ENCODE measurements around the gene GFOD1.

The GFOD1 gene

DNA sequence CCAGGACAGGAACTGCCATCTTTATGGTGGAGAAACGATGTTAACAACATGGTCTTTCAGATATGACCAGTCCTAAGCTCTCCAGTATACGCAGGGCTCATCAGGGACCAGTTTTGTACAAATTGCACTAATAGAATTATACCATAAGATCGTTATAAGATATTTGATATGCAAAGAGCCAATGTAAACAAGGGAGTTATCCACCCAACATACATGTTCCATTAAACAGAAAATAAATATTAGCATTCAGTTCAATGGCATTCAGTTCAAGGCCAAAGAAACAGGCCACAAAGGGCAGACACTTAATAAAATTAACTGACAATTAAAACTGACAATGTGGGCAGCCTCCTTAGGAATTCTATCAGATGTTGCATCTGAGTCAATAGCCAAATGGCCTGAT, 2.6 kb downstream of the GFOD1 start:
- no peak for DNase-seq

DNA sequence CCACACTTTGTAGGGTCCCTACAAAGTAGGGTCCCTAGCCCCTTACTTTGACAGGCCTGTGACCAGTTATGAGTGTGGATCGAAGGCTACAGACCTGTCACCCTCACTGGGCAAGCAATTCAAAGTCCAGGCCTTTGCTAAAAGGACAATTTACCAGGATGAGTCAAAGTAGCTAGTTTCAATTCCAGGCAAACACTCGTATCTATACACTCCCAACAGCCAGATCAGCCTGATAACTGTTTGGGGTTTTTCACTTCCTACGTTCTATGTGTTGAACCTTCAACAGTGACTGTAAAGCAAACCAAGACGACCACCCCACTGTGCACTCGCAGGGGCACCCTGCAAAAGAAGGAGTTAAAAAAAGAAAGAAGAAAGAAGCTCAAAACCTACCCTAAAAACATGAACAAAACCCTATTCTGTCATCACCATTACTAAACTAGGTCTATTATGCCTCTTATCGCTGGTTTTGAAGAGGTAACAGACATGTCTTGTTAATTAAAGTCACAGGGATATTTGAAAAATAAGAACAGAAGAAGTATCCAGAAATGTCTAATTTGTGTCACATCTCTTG, 3.2 kb downstream of the GFOD1 start:
- DNase-seq = no peak

DNA sequence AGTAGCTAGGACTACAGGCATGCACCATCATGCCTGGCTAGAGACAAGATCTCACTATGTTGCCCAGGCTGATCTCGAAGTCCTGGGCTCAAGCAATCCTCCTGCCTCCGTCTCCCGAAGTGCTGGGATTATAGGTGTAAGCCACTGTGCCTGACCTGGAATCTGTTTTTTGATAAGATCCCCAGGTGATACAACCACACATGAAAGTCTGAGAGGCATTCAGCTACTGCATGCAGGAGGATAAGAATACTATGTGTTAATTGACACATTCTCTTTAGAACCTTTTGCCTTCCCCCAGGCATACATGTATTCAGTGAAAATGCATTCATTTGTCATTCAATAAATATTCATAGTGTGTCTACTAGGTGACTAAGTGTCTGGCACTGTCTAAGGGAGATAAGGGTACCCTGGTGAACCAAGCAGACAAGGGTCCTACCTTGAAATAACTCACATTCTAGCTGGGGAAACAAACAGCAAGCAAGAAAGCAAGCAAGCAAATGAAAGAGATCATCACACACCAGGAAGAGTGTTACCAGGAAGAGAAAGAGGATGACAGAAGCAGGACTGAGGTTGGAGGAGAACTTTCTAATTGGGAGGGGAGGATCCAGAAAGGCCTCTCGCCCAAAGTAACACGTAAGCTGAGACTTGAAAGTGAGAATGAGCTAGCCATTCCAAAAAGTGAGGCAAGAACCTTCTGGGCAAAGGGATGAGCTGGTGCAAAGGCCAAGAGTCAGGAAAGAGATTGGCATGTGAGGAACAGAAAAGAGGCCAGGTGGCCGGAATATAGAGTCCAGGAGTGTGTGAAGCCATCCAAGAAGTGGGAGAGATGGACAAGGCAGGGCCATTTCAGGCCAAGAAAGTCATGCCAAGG, 6.5 kb downstream of the GFOD1 start:
- no peak for DNase-seq

DNA sequence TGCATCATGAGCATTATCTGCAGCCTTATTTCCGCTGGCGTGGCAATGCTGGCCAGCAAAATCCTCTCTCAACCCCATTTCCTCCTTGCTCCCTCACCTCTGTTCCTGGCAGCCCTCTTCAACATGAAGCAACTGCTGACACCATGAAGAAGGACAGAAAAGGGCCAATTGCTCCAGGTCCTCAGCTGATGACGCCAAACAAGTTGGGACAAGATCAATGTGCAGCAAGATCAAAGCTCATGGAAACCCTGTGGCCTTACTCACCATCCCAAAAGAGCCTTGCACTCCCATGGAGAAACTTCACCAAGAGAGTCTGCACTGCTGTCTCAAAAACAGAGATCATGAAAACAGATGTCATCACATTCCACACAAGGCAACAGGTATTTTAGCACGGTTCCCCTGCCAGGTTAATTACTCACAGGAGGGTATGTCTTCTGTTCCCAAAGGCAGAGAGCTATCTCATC, 7.4 kb downstream of the GFOD1 start:
- no peak for DNase-seq

DNA sequence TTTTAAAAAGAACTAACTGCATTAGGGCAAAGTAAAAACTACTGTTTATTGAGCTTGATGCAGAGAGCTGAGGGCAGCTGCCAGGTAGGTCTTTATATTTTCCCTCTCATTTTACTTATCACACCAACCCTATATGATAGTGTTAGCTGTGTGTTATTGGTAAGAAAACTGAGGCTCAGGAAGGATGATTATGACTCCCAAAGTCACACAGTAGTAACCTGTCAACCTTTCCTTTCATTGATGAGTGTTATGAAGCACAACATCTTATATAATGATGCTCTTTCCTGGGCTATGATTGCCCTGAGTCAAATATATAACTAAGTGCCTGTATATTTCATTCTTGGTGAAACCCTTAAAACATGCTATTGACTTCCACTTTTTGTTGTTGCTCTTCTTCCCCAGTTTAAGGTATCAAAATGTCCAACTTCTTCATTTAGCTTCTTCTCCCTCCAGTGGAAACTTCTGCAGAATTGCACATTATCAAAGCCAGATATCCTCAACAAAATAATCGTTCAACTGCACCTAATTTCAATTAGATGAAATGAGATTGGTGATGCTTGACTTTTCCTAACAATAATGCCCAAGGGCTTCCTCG, 8.1 kb downstream of the GFOD1 start:
- no peak for DNase-seq

DNA sequence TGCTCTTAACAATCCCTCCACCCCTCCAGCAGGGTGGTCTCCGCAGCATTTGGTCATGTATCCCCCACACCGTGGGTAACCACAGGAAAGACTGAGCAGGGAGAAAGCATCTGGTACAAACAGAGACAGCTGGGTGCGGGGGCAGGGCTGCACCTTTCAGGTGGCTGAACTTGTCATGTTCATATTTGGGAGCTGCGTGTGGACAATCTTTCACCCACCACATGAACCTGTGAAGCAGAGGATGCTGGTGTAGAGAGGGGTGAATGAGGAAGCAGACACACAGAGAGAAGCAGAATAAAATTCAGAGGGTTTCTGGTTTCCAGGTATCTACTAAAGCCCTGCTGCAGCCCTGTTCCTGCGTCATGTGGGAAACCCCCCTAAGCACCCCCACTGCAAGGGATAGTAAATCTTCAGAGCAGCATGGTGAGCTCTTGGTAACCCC, 8.9 kb downstream of the GFOD1 start:
- DNase-seq = no peak

DNA sequence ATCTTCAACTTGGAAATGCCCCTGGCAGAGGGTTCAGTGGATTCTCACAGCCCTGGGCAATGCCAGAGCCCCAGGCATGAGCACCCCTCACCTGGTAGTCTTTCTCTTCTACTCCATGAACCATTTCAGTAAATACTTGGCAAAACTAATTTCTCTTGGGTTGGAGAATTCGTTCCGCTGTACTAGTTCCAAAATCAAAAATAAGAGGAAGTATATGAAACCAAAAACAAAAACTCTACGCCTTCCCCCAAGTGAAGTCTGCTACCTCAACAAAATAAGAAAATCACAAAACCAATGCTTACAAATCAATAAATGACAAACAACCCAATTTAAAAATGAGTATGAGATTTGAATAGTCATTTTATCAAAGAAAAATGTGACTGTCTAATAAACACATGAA, 12.6 kb downstream of the GFOD1 start:
- no peak for DNase-seq

DNA sequence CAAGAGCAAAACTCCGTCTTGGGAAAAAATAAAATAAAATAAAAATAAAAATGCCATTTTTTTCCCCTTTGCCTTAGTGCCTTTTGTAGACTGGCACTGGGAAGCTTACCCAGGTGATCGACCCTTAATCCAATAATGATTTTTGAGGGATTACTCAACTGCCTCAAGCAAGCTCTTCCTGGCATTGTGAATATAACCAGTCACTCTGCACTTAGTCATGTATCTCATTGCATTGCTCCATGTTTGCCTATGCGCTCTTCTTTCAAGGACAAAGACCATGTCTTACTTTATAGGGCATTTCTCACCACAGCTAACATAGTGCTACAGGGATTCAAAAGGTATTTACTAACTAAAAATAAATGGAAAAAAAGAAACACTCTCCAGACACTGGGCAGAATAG, 13.0 kb downstream of the GFOD1 start:
- DNase-seq = no peak

DNA sequence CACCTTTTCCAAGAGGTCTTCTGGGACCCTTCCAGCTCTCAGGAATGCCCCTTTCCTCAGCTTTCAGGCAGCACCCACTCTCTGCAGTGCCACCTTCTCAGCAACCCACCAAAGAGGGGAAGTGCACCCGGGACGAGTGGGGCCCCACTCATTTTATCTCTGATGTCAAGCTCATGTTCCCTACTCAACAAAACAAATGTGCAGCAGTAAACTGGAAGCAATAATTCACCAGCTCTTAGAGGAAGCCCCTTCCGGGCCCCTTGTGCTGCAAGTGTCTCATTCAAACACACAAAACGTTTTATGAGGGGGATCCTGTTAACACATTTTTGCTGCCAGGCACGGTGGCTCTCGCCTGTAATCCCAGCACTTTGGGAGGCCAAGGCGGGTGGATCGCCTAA, 13.6 kb downstream of the GFOD1 start:
- DNase-seq = no peak

DNA sequence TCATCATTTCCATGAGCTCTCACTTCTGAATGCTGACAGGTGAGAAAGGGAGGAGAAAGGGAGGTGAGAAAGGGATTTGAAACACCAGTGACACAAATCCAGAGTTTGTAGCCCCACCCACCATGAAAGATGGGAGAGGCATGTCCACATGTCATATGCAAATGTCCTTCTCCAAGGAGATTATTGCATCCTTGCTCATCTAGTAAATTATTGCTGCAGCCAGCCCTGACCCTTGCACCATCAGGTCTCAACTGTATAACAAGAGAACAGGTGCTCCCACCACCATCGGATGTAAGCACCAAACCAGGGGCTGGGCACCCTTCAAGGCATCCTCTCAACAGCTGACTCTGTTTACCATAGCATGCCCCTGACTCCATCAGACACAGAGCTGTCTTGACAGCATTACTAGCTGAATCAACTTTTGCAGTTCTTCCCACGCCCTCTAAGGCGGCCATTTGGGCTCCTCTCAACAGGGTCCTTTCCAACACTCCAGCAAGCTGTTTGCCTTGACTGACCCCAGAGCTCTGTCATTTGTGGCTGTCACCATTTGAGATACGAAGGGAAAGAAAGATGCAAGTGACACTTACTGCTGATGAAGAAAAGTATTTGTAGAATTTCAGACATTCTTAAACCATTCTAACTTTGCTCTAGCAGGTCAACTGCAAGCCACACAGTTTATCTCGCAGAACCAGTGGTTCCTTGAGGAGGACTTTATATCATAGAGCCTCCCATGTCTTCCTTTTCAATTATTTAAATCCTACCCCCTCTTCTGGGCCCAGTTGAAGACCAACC, 14.2 kb downstream of the GFOD1 start:
- no peak for DNase-seq

DNA sequence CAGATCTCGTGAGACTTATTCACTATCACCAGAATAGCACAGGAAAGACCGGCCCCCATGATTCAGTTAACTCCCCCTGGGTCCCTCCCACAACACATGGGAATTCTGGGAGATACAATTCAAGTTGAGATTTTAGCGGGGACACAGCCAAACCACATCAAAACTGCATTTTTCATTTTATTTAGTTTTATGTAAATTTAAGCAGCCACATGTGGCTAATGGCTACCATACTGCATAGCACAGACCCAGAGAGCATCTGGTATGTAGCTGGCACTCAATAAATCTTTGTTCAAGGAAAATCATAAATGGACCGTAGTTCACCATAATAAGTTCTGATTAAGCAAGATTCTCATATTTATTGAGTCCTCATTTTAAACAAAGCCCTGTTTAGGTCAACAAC, 15.3 kb downstream of the GFOD1 start:
- no peak for DNase-seq

DNA sequence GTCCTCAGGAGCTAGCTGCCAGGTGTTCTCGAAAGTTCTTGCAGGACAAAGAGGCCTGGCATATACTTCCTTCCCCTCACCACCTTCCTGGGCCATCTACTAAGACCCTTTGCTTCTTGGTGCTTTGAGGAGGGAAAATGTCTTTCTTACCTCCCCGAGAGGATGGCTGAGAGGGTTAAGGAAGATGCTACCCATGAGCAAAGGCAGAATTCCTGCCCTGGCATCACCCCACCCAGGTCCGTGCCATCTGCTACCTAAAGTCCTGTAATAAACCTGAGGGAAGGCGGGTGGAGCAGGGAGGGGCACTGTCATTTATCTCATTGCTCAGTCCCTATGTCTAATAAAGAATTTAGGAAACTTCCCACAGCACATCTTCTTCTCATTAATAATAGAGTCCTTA, 16.2 kb downstream of the GFOD1 start:
- no peak for DNase-seq

DNA sequence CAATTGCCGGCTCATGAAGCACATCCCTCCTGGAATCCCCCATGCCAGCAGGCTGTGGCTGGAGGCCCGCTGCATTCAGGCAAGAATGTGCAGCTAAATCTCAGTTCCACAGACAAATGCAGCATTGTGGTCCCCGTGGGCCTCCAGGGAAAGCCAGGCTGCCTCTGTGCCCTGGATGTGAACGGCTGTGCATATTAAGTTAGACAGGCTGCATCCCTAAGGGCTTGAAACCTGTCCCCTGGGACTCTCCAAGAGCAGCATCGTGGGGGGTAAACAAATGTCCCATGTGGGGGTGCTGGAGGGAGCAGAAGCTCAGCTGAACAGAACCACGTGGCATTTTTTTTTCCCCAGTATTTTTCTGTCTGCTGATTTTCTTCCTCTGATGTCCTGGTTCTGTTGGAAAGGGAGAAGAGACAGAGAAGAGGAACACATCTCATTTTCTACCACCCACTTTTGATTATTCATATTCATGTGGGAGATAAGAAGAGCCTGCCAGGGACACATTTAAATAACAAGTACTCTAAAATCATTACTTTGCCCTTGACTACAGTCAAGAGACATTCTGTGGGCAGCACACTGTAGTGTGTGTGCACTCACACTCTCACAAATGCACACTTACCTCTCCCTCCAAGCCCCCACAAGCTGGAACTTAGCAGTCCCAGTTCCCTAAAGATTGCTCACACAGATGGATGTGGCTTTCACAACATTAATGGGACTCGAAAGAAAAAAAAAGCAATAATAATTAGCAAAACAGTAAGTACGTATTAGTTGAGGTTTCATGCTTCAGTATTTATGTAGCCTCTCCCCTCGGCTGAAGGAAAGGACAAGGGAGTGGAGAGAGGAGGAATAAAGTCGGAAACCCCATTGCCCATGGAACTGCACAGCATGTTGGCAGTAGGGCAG, 16.9 kb downstream of the GFOD1 start:
- no peak for DNase-seq

DNA sequence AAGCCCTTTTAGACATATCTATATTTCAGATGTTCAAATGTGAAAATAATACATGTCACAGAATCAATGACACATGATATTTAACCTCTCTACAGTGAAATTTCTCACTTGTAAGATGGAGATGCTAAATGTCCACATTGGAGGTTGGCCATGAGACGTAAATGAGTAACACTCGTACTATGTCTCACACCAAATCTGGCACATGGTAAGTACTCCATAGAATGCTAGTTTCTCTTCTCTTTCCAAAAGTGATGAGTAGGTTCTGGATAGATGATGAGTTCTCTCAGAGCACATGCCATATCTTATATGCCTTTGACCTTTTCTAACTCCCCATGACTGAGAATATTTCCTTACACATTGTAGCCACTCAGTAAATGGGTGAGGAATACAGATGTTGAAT, 17.7 kb downstream of the GFOD1 start:
- DNase-seq = no peak

DNA sequence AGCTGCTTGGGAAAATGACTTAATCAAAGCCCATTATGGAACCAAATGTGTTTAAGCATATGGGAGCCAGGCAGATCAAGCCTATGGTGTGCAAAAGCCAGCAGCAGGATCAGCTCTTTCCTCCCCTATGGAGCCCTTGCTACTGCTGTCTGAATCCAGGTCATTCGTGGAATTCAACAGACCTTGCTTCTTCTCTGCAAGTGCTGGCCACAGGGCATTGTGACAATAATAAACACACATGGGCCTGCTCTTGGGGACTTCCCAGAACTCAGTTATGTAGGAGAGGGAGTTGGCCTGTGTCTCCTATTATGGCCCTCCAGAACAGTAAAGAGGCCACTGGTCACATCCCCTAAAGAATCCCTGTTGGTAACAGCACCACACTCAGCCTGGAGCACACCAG, 18.6 kb downstream of the GFOD1 start:
- no peak for DNase-seq

DNA sequence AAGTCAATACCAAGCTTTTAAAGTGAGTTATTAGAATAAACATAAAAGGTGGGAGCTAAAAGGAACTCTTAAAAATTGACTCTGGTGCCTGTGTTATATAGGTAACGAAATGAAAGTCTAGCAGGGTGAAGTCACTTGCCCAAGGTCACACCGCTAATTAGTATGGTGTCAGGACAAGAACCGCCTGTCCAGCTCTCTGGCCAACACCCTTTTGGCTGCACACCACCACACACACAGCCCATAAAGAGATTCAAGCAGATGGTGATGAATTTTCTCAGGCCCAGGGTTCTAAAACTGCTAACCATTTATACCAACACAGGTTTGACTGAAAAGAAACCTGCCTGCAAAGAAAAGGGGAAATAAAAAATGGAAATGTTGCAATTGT, 20.2 kb downstream of the GFOD1 start:
- no peak for DNase-seq

DNA sequence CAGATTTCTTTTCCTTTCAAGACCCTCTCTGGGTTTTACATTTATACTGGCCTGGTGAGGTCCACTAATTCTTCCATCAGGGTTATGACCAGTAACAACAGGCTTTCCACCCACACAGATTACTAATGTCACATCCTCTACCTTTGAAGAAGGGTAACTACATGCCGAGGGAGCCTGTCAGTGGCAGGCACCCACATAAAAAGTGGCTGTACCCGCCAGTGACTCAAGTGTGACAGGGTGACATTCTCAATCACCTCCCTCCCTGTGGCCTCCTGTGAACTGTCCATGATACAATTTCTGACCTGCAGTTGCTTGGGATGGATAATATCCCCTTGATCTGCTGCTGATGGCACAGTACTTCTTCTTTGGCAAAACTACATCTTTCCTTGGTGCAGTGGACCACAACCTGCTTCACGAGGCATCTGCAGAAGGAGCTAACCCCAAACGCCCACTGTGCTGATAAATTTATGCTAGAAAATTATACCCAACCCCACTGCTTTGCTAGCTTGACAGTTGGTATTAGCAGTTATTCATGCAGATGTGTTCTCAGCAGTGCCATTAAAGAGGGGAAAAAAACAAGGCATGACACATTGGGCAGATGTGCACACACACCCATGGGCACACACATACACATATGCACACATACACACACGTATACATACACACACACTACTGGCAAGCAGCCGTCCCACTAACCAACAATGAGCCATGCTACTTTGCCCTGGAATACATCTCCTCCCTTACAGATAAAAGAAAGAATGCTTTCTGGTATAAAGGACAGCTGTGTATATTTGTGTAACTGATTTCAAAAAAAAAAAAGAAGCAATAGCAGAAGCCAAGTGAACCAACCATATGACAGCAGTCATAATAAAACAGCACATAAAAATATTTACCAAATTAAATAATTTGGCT, 20.8 kb downstream of the GFOD1 start:
- DNase-seq = no peak

DNA sequence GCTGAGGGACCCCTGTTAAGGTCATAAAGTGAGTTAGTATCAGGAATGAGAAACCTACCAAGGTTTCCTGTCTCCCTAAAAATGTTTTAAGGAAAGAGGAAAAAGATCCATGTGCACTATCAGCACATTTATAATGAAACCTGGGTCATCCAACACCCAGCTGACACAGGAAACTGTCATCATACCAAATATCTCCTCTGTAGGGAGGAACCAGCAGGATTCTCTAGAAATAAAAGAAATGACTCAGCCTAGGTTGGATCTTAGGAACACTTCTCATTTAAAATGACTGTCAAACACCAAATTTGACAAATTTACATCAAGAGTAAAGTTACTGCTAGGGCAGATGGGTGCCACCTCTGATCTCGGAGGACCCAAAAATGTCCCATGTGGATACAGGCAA, 21.7 kb downstream of the GFOD1 start:
- DNase-seq = no peak

DNA sequence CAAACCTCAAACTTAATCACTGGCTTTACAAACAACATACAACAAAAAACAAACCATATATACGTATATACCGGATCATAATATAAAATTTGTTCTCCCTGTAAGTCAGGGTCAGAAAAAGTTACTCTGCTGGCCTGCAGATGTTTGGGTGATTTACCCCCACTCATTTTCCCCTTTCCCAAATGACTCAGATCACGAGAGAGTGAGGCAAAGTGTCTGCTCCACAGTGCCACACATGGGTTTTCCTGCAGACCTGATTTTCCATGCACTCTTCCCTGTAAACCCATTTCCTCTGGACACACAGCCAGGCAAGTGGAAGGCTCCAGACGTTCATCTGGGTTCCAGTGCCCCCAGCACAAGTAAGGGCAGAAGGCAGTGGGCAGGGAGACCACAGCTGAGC, 23.5 kb downstream of the GFOD1 start:
- DNase-seq = no peak

DNA sequence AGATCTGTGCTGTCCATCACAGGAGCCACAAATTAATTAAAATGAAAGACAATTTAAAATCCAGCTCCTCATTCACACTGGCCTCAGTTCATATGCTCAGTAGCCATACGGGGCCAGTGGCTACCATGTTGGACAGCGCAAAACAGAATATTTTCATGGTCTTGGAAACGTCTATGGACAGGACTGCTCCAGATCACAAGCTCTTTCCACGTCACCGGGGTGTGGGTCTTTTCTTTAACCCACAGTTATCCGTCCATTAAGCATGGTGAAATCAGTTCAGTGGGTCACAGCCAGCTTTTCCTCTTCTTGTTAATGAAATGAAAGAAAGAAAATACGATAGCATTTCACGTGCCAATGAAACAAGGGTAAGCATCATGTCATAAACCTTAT, 24.1 kb downstream of the GFOD1 start:
- DNase-seq = no peak

Measured in NCI-H1105 treated with DMSO at 0.1 percent for 48 hours (cell line).